Measurements from ENCODE around the gene RIOX2.
"Not testable (repeated sequence)": the region's sequence is repeated elsewhere in the genome, so short reads cannot be mapped to it uniquely, and the experiment has no call there.

RIOX2 gene

DNA sequence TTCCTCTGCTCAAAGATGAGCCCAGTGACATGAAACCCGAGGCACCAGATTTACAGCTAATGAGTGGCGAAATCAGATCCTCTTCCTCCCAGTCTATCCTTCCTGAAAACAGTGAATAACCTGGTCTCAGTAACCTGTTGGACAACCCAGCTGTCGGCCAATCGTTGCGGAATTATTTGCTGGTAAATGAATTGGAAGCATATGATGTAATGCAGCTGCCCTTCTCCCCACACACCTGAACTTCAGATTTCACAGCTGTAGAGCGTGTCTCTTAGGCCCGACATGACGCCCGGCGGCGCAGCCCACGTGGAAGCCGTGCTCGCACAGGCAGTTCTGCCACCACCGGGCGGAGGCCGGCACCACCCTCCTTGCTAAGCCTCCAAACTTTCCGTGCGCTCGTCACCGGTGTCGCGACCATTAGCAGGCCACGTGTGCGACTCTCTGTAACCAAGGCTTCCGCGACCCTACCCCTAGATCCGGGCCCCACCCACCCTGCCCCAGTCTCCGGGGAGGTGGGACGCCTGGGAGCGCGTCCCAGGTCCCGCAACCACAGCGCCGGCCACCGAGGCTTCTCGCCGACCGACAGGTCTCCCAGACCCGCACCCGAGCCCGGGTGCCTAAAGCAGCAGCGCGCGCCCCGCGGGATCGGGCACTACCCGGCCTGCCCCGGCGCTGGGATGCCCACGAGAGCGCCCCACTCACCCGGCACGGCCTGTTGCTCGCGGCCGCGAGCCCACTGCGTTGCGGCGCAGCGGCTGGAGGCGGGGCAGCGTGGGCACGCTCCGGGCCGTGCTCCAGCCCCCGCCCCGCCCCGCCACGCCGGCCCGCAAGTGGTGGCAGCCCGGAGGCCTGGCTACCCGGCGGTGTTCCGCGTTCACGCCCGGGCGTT lies at the start of gene RIOX2:
Gene RIOX2 (minus strand): TSS at position 753 of the 889 bp plus-strand sequence. CDS start 4,838 bp downstream, outside the sequence.
- DNase-seq = peak; percentile 51

DNA sequence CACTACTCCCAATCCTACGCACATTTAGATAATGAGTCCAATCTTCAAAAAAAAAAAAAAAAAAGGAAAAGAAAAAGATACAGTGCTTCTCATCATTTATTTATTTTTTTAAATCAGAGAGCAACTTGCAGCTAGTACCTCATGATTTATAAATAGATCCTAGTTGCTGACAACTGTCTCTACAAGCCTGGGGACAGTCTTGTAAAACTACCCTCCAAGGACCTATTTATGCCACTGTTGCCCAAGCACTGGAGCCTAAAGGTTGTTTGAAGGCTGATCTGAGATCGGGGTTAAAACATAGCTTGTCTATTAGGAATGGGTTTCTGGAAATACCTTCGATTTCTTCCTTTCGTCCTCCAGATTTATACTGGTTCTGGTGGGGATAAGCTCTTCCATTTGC lies 48.2 kb upstream of the RIOX2 start:
- no peak for DNase-seq

DNA sequence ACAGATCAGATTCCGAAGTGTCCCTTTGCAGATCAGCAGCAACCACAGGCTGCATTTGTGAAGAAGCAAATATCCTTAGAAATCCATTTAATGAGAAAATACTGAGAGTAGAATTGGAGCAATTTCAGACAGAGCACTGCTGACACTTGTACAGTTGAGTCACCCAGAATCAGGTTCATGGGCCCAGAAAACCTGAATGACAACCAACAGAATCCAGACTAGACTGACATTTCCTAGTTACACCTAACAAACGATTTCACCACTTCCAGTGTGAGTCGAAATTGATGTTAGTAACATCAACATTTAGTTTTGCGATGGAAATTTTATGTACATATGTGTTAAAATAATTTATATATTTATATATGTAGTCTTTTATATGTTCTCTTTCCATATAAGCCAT lies 46.1 kb upstream of the RIOX2 start:
- DNase-seq = no peak

DNA sequence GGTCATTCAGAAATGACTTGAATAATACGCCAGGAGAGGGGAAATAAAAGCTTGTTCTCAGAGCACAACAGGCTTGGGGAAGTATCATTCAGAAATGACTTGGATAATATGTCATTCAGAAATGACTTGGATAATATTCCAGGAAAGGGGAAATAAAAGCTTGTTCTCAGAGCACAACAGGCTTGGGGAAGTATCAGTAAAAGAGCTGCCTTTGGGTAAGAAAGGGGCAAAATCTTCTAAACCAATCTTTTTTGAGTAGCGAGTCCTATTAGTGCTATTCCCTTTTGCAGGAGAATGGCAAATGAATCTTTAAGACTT lies 42.0 kb upstream of the RIOX2 start:
- no peak for DNase-seq

DNA sequence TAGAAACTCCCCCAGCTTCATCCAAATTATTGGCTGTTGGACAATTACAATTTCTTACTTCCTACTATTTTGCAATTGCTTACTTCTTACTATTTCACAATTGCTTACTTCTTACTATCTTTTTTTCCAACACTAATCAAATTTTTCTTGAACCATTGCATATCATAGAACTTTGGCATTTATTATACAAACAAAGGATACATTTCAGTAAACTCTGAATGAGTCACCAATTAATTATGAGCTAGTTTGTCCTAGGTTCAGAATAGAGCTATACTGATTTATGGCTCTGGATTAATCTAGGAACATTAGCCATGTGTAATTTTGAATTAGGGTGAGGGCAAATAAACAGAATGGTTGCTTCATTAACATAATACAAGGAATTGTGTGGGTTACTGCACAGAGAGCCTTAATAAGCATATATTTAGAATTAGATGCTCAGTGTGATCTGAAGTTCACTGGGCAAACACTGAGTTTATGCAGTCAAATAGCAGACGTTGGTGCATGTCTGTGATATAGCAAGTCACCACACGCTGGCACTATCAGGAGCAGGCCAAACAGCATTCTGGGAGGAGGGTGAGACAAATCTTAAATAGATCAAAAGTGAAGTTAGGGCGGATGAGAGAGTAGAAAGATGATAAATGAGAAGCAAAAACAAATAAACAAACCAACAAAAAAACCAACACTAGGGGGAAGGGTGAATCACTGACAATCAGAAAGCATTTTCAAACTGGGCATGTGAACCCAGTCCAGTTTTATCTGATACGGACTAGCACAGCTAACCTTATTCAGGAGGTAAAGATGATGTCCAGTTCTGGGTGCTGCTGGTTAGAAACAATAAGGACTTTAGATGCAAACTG lies 41.4 kb upstream of the RIOX2 start:
- DNase-seq = no peak

DNA sequence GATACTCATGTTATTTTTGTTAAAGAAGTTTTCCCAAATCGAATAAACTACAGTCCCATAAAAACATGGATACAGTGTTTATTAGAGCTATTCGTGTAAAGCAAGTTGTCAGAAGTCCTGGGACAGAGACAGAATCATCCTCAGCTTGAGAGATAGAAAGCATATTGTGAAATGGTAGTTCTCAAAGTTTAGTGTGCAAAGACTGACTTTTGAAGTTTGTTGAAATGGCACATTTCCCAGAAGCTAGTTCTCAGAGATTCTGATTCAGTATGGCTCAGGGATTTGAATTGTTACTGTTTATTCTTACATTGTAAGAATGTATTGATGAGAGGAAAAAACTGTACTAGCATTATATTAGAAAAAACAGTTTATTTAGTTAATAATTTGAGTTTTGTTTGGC lies 40.7 kb upstream of the RIOX2 start:
- DNase-seq = no peak

DNA sequence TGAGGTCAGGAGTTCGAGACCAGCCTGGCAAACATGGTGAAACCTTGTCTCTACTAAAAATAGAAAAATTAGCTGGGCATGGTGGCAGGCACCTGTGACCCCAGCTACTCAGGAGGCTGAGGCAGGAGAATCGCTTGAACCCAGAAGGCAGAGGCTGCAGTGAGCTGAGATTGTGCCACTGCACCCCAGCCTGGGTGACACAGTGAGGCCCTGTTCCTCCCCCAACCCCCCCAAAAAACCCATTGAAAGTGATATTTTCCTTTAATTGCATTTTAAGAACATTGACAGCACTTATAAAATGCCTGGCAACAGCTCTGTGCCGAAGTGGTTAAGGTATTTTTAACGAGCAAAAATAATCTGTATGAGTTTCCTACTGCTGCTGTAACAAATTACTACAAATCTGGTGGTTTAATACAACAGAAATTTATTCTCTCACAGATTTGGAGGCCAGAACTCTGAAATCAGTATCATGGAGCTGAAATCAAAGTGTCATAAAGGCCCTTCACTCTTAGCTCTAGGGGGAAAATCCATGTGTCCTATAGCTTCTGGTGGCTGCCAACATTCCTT lies 38.7 kb upstream of the RIOX2 start:
- not testable (repeated sequence) for DNase-seq

DNA sequence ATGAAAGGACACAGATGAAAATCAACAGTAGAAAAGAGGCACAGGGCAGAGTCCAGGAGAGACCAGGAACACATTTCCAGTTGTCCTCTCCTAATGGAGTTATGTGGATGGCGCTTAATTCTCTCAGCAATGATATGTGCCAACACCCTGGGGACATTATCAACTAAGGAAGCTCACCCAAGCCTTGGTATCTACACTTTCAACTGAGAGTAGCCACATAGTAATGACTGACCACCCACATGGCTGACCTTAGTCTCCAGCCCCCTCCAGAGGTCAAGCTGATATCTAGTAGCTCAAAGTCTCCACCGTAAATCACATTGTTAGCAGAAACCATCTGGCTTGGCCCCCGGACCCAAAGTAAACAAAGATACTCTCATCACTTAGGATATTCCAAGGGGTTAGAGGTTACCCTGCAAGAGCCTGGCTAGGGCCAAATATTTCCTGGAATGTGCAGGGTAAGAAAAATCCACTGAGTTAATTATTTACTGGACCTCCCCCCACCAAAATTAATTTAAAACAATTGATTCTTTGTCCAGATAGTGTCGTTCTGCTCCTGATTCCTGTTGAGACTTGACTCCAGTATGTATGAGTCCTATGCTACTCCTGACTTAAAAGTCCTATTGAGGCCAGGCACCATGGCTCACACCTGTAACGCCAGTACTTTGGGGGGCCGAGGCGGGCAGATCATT lies 38.1 kb upstream of the RIOX2 start:
- no peak for DNase-seq

DNA sequence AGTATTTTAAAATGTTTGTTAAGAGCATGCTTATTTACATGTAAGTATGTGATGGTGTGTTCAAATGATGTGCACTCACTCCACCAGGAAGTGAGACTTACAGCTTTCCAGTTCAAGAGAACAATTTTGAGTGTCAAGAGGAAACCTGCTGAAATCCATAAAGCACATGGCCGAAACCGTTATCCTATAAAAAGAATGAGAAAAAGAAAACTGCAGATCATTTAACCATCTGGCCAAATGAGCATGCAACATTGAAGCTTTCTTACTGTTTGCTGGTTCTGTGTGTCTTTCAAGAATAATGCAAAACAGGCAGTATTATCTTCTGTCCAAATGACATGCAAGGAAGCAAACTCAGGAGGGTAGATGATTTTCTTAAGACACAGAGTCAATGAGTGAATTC lies 36.6 kb upstream of the RIOX2 start:
- no peak for DNase-seq

DNA sequence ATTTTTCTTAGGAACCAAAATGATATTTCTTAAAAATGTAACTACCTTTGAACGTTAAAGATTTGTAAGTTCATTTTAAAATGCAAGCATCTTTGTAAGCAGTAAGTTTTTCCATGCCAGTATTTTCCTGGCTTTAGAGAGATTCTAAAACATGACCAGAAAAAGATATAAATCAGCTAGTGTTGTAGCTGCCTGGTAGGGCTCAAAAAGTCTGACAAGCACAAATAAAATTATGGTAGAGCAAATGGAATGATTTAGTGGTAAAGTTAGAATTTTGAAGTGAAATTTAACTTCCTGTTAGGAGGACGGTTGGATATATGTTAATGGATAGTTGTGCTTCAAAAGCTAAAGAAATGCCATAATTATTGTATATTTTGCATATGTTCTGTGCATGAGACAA lies 33.2 kb upstream of the RIOX2 start:
- no peak for DNase-seq

DNA sequence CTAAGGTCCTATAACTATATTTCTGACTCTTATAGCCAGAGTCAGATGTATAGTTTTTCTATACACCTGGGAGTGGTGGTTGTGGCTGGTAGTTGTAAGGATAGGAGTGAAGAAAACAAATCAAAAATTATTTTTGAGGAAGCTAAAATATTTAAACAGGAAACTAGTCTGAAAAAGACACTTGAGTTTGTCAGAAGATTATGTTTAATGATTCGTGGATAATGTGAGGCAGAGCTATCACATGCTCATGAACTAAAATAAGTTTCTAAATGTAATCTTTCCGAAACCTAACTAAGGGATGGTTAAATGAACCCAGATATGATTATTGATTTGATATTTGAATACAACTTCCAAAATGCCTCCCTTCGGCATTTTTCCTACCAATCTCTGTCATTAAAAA lies 32.5 kb upstream of the RIOX2 start:
- DNase-seq = no peak

DNA sequence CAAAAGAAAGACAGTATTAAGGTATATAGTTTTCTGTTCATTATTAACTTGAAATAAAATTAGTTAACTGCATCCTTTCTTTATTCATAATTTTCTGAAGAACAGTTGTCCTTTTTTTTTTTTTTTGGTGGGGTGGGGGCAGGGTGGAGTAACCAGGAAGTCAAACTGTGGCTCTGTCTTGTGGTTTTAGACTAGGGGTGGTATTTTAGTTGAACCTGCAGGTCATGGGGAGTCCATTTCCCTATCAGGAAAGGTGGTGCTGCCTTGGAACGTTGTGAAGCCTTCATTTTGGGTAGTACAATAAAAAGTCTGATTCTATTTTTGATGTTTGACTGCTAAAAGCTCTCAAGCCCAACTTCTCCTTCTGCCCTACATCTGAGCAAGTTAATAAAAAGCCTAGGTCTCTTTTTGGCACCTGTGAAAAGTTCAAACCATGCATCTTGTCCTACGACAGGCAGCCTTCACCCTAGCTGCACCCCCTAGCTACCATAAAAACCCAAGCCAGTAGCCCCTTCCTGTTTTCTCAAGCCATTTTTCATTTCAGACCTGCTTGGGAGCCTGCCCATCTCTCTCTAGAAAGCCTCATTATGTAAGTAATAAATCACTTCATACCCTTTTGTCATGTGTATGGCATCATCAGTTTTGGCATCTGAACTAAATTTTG lies 31.2 kb upstream of the RIOX2 start:
- no peak for DNase-seq

DNA sequence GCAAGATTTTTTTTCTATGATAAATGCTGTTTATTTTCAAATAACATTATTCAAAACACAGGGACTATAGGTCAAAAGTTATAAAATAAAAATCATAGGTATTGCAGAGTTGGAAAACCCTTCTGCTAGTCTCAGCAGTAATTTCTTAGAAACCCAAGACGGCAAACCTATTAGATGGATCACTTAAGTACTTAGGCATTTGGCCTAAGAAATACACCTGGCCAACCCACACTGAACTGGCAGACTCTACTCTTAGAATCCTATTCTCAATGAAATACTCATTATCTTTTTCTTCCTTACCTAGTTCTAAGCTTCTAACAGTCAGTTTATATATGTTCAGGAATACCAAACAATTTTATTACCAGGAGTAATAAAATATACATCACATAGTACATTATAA lies 30.5 kb upstream of the RIOX2 start:
- DNase-seq = no peak

DNA sequence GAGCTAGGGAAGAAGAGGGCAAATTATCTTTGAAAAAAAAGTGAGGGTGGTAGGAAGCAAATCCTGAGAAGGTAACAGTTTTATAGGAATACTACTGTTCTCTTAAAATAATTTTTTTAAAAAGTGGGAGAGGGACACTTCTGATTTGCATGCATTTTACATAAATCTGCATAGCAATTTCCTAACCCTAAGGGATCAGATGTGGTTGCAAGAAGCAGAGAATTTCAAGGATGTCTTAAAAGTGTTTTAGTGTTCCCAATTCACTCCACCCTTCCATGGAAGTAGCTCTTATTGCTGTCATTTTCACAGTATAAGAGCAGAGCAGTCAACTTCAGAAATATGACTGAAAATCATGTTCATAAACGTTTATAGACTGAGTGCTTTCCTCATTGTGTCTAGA lies 27.8 kb upstream of the RIOX2 start:
- no peak for DNase-seq

DNA sequence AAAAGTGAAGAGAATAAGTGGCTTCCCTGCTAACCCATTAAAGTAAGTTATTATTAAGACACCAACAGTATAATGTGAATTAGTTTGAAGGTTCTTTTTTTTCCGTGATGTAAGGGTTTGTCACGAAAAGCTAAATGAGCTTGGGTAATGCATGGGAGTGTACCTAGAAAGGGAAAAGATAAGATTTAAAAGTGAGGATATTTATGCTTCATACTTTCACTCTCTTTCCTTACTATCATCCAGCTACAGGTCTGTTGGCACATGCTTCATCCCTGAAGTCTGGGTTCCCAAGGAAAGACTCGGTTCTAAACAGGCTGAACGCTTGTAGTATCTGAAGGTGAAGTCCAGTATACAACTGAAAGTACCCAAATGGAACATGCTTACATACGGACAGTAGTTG lies 26.9 kb upstream of the RIOX2 start:
- no peak for DNase-seq

DNA sequence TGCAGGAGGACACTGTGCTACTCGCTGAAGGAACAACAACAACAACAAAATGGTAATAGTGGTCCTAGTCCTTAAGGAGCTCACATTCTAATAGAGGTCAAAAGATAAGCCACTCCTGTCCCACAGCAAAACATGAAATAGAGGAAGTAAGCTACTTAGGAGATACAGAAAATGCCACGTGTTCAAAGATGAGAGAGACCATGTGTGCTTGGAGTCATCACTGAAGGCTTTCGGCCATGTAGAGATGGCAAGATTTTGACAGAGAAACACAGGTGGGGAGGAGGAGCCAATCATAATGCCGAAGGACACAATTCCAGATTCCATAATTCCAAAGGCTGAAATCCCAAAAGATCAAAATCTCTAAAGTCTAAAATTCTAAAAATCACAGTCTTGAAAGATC lies 24.8 kb upstream of the RIOX2 start:
- DNase-seq = no peak

DNA sequence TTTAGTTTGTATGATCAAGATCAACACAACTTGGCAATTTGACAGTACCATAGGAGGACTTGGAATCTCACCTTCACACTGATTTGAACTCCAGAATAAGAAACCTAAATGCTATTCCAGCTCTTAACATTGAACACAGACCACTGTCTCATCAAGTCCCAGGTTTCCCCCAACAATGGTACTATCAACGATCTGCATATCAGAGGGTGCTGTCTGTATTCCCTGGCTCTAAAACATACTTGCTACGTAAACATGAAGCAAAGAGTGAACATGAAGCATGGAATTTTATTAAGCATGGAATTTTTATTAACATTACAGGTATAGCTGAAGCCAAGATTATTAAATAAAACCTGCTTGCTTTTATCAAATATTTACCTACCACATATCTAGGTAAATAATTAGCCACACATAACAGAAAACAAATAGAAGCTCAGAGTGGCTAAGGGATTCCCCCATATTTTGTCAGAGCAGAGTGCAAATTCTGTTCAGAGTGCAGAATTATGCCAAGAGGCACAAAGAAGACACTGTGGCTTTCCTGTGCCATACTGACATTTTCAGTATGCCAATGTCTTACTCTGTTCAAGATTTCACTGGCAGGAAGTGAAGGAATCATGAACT lies 22.2 kb upstream of the RIOX2 start:
- no peak for DNase-seq

DNA sequence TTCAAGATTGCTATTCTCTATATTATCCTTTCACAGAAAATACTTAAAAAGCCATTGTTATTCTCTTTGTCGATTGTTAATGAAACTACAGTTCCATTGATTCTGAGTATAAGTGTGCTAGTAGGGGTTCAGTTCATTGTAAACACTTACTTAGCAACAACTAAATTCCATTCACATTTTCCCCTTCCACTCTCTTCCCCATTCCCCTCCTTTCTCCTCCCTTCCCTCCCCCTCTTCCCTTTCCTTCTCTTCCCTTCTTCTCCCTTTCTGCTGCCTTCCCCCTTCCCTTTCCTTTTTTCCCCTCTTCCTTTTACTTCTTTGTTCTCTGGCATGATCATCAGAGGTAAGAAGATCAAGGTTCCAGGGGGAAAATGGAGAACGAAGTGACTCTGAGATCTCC lies 21.3 kb upstream of the RIOX2 start:
- no peak for DNase-seq

DNA sequence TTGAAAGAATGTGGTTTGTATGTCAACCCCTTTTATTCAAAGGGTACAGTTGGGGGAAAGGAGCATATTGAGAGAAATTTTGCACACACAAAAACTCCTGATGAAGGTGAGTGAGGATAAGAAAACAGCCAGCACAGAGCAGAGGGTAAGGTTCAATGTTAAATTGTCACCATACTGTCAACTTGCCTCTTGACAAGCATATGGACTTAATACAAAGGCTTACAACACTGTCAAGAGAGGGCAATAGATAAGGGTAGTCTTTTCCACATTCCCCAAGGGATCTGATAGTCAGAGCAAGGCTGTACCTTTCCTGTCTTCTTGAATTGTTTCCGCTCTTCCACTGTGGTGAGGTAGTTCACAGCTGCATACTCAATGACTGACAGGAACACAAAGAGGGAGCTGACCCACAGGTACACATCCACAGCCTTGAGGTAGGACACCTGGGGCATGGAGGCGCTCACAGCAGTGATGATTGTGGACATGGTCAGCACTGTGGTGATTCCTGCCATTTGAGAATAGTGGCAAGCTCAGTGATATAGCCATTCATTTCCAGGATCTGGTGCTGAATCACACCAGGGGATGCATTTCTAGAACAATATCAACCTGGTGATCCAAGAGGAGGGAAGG lies 20.4 kb upstream of the RIOX2 start:
- no peak for DNase-seq

DNA sequence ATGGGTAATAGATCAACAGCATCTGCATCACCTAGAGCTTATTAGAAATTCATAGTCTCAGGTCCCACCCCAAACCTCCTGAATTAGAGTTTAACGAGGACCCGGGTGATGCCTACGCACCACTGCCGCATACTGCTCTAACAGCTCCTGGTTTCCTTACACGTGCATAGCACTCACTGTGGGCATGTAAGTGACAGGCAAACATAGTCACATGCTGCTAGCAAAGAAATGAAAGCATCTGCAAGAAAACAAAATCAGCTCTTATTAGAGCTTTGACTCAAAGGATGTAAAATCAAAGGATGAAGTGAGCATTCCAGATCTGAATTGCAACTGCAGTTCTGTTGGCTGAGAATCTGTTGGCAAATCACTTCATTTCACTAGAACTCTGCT lies 19.1 kb upstream of the RIOX2 start:
- no peak for DNase-seq

DNA sequence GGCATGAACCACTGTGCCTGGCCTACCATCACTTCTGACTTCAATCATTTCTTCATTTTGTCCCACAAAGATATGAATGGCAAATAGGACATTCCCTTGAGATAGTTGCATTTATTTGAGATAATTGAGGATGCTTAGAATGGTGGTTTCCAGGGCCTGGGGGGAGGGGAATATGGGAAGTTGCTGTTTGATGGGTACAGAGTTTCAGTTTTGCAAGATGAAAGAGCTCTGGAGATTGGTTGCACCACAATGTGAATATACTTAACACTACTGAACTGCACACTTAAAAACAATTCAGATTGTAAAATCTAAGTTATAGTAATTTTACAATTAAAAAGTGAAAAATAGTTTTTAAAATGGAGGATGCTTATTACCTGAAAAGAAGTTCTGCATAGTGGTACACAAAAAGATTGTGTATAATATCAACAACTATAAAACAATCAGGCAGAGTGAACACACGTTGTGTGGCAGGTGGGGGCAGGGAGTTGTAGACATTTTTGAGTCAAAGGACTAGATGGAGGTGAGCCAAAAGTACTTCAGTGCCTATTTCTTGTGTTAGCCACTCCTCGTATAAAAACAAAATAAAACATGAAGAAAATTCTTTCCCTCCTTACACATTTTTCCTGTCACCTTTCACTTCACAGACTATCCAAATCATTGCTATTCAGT lies 18.5 kb upstream of the RIOX2 start:
- no peak for DNase-seq

Data from GF-D8 (cell line).